NB4 (cell line): ENCODE results near the gene PAX5.

Experiments used
- MYC ChIP-seq: IDR thresholded peaks from 2 replicates; pipeline ENCODE4 v1.6.1; 2011; ENCODE audit warnings: low read depth, low read length
- TF ChIP-seq, protein P1 (sequence below): IDR thresholded peaks from one replicate; pipeline ENCODE4 v1.5.1; 2012; ENCODE audit warnings: low read depth, low read length

DNA sequence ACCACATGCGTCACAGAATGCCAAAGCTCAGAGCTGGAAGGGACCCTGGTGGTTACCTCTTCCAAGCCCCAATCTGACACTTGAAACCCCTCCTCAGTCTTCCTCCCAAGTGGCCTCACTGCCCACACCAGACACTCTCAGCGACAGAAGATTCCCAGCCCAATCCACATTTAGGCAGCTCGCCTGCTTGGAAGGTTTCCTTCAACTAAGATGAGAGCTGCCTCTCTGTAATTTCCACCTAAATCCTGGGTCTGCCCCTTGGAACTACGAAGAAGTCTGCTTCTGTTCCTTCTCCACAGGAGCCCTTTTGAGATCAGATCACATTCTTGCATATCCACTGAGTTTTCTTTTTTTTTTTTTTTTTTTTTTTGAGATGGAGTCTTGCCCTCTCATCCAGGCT lies 83.7 kb downstream of the PAX5 start:
- TF ChIP-seq, protein P1, sequence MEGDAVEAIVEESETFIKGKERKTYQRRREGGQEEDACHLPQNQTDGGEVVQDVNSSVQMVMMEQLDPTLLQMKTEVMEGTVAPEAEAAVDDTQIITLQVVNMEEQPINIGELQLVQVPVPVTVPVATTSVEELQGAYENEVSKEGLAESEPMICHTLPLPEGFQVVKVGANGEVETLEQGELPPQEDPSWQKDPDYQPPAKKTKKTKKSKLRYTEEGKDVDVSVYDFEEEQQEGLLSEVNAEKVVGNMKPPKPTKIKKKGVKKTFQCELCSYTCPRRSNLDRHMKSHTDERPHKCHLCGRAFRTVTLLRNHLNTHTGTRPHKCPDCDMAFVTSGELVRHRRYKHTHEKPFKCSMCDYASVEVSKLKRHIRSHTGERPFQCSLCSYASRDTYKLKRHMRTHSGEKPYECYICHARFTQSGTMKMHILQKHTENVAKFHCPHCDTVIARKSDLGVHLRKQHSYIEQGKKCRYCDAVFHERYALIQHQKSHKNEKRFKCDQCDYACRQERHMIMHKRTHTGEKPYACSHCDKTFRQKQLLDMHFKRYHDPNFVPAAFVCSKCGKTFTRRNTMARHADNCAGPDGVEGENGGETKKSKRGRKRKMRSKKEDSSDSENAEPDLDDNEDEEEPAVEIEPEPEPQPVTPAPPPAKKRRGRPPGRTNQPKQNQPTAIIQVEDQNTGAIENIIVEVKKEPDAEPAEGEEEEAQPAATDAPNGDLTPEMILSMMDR = no peak
- TF ChIP-seq MYC = no peak
